Bladder microvascular endothelial cell (primary cell): ENCODE results near the gene CEP131. TPM values are rescaled to one million over a fixed set of nuclear protein-coding genes. Genes with fewer than 3 reads are reported as not detected.

Experiments
- total RNA-seq: library from RNA; depleted of rRNA; stranded (reverse); fragments of >200 nt; gene quantifications from 2 replicates; pipeline ENCODE4 v1.2.3, GENCODE V29; 2014

CEP131 gene
- total RNA-seq: 11.6 and 12.1 TPM in 2 replicates

DNA sequence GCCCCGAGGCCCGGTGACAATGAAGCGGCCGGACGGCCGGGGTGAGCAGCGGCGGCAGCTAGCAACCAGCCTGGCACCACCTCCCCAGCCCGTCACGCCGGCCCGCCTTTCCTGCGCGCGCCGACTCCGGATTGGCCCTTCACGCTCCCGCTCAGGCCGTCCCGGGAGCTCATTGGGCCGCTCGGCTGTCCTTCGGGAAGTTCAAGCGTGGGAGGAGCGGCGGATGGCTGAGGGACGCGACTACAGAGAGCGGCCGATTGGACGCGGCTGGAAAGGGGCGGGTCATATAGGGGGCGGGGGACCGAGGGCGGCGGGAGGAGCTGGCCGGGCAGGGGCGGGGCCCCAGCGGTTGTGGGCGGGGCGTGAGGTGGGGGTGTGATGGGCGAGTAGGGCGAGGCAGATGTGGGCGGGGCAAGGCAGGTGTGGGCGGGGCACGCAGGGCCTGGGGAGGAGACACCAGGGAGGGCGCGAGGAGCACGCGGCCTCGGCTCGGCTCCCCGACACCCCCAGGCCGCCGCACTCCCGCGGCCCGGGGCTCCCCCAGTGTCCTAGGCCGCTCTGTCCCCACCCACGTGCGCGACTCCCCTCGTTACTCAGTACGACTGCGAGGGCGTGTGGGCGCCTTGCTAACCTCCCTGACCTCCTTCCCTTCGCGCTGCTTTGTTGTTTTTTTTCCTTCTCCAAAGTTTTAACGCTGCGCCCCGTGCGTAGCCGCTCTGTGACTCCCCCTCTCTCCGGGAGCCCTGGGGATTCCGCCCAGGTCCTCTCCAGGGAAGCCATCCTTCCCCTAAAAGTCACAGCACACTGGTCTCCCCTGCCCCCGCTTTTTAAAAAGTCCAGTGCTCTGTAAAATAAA is at the start of gene CEP131:
Gene CEP131 (minus strand): TSS at position 60 of the 856 bp plus-strand sequence. CDS start 2,909 bp downstream, outside the sequence.

DNA sequence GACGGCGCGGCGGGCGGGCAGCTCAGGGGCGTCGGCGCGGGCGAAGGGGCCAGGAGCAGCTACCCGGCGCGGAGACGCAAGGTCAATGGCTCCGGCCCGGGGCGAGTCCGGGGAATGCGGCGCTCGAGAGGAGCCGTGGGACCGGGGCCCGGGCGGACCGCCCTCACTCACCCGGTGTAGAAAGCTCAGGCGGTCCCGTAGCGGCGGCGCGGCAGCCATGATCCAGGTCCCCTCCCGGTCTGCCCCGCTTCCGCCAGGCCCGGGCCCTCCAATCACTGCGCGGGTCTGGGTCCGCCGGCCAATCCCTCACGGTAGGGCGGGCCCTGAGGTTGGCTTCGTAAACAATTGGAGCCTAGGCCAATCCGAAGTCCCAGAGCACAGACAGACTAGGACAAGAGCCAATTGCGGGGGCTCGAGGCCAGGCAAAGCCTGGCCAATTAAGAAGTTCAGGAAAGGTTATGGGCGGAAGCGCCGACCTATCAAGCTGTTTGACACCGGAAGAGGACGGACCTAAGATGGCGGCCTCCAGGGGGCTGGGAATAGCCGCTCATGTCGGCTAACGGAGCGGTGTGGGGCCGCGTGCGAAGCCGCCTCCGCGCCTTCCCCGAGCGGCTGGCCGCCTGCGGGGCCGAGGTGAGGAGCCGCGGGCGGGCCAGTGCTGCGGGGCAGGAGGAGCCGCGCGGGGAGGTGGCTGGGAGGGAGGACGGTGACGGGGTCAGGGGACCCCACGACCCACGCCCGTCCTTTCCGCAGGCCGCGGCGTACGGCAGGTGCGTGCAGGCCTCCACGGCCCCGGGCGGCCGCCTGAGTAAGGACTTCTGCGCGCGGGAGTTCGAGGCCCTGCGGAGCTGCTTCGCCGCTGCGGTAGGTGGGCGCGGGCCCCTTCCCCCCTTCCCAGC is 16.3 kb upstream of the CEP131 start, which contains the start of the genes NDUFAF8 and TEPSIN:
Gene NDUFAF8 (plus strand): TSS at position 504 of the 899 bp plus-strand sequence. CDS start 46 bp downstream, at position 550.
Gene TEPSIN (minus strand): TSS at position 241 of the 899 bp plus-strand sequence. CDS start 22 bp downstream, at position 219.

DNA sequence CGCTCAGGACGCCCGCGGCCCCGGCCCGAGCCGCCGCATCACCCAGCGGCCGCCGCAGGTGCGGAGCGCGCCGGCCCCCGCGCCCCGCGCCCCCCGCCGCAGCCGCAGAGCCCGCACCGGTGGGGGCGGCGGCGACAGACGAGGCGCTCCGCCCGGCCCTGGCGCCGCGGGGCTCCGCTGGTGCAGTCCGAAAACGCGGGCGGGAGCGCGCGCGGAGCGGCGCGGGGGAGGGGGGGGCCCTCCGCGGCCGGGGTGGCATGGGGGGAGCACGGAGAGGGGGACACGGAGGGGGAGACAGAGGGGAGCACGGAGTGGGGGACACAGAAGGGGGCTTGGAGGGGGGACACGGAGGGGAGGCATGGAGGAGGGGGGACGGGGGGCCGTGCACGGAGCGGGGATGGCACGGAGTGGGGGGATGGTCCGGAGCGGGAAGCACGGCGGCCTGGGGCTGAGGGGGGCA is 56.7 kb downstream of the CEP131 start, which contains the start of gene AATK:
Gene AATK (minus strand): TSS at position 189 of the 460 bp plus-strand sequence. CDS start 229 bp downstream, outside the sequence.

DNA sequence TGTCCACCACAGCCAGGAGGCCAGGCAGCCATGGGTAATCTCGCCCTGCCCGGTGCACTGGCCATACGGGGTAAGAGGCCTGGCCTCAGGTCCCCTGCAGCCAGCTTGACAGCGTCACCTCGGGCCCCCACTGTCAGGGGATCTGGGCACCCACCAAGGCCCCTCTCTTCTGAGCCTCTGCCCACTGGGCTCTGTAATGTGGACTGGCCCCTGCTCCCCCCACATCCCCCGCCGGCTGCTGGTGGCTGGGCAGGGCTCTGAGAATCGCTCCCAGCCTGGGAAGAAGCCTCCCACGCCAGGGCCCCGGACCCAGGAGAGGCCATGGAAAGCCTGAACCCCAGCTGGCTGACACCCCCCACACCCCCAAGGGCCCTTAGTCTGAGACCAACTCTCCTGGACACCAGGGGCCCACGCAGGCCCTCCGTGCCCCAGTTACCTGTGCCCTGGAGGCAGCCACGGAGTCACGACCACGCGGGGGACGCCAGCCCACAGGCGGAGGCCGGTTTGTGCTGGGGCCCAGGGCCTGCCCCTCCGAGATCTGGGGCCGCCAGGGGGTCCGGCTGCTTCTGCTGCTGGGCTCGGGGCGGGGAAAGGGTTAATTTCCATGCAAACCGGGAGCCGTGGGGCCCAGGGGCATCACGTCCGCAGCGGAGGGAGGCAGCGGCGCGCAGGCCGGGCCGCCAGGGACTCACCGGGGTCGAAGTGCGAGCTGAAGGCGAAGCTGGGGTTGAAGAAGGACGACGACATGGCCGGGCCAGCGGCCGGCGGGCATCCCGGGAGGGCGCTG is 57.3 kb downstream of the CEP131 start, which contains the start of gene PVALEF:
Gene PVALEF (plus strand): TSS at position 262 of the 787 bp plus-strand sequence. CDS start 15,720 bp downstream, outside the sequence.

Other genes starting within 250 kb of the CEP131 start
- 14.4 and 26.9 TPM in 2 replicates for gene CHMP6, start 231.1 kb downstream of the CEP131 start, total RNA-seq
- gene BAIAP2, start 187.8 kb downstream of the CEP131 start, total RNA-seq: 9.6 and 28.2 TPM in 2 replicates
- gene PVALEF, start 57.5 kb downstream of the CEP131 start, total RNA-seq: not detected in 2 replicates
- gene AATK, start 56.7 kb downstream of the CEP131 start, total RNA-seq: 1.8 and 7.8 TPM in 2 replicates
- 12.1 and 19.6 TPM in 2 replicates for gene TEPSIN, start 16.1 kb upstream of the CEP131 start, total RNA-seq
- 36.9 and 40.0 TPM in 2 replicates for gene NDUFAF8, start 16.4 kb upstream of the CEP131 start, total RNA-seq
- 45.0 and 74.5 TPM in 2 replicates for gene SLC38A10, start 72.3 kb upstream of the CEP131 start, total RNA-seq
- gene BAHCC1, start 172.5 kb upstream of the CEP131 start, total RNA-seq: 4.7 and 16.0 TPM in 2 replicates